Measurements from ENCODE around the gene MNAT1.

MNAT1 gene

DNA sequence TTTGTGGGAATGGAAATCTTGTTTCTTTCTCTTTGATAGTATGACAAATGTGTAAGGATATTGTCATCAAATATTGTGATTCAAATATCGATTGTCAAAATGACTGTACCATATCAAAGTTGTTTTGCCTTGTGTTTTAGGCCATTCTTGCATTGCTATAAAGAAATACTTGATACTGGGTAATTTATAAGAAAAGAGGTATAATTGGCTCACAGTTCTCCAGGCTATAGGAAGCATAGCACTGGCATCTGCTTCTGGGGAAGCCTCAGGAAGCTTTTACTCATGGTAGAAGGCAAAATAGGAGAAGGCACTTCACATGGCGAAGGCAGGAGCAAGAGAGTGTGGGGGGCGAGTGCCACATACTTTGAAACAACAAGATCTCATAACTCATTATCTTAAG lies 238.5 kb downstream of the MNAT1 start:
- no peak for DNase-seq

DNA sequence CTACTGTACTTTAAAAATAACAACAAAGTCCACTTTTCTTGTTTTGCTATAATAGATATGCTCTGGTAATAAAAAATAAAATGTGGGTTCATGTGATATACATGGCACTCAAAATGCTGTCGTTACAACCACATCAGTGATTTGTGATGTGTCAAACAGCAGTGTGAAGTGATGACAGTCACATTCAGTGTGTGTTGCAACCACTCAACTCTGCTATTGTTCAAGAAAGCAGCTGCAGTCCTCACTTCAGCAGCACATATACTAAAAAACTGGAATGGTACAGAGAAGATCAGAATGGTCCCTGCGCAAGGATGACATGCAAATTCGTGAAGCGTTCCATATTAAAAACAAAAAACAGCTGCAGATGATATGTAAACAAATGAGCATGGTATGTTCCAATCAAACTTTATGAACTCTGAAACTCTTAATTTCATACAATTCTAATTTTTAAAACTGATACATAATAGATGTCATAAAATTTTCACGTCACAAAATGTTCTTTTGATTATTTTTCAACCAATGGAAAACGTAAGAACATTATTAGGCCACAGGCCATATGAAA lies 239.6 kb downstream of the MNAT1 start:
- DNase-seq: no peak

DNA sequence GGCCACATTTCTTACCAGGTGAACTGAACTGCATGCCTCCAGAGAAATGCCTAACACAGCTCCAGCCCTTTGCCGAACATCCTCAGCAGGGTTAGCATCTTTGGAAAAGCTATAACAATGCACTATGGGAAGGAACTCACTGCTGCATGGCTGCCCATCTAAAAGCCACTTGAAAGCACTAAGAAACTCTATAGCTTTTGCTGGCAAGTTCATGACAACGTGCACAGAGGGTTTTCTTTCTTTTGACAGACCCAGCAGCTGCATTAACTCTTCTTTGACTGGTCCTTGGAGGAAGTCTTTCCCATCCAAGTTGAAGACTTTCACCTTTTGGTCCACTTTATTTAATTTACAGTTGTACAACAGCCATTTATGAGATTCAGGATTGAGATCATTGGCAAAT lies 241.0 kb downstream of the MNAT1 start:
- no peak for DNase-seq

DNA sequence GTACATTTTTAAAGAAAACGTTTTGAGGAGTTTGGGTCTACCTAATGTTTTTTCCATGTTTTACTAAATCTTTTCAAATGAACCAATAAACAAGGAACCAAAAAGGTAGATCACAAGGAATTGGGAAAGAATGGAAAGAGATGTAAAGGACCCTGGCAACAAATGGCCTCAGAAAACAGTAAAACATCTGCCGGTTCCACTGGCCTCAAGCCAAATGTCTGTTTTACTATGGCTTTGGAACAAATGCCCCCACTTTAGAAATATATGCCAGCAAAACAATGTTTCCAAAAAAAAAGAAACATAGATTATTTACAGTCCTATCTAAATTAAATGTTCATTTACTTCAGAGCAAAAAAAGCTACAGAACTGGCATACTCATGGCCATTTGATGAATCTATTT lies 243.3 kb downstream of the MNAT1 start:
- no peak for DNase-seq

DNA sequence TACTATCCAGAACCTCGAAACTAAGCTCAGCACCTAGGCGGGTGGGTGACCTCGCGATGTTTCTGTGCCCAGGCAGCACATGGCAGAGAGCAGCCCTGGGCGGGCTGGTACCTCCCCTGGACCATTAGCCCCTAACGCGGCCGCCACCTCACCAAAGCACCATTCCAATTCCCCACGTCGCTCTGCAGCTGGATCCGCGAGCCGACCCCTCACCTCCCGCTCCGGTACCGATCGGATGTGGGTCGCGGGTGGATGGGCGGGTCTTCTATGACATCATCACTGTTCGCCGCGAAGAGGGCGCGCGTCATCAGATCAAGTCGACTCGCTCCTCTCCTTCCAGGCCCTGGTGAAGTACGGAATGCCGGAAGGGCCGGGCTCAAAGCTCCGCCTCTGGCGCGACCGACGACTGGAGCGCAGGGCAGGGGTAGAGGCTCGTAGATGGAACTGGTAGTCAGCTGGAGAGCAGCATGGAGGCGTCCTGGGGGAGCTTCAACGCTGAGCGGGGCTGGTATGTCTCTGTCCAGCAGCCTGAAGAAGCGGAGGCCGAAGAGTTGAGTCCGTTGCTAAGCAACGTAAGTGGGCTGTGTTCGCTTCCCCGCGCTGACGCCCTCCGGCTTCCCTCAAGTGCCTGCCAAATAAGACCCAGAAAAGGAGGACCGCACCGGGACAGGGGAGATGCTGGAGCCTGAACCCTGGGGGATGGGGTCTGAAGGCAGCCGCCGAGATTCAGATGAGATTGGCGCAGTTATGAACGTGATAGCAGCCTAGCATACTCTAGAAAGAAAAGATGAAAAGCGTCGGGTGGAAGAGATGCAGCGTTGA lies 246.5 kb downstream of the MNAT1 start, which contains the start of the genes SLC38A6 and TRMT5:
Gene SLC38A6 (plus strand): TSS at position 435 of the 822 bp plus-strand sequence. CDS start 33 bp downstream, at position 468.
Gene TRMT5 (minus strand): TSS at position 269 of the 822 bp plus-strand sequence. CDS start 106 bp downstream, at position 163.
- DNase-seq: peak; percentile 78

DNA sequence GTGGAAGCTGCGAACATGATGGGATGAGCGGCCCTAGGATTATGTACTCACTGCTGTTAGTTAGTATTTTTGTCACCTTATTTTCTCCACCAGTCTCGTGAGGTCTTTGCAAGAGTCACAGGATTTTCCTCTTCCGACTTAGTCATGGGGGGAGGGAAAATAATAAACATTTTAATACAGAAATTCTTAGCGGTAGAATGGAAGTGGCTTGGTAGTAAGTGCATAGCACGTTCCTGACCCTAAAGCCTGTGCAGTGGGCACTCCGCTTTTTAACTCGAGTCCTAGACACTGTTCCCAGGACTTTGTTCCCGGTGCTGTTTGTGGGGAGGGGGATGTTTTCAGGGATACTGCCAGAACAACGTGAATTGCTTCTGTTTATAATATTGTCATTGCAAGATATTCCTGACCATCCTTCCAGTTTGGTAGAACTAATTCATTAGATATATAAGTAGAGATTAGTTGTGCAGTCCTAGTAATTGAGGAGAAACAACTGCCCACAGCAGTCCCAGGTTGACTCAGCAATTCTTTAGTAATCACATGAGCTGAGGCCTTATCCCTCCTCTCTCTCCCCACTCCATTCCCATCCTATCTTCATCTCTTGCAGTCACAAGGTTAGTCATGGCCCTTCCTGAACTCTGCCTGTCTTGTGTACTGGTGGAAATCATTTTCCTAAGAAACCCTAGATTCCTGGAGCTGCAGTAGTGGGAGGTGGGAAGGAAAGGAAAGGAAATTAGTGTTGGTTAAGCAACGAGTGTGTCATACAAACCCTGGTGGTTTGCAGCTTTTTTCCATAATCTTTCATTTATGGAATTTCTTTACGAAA lies 247.3 kb downstream of the MNAT1 start:
- DNase-seq: no peak

DNA sequence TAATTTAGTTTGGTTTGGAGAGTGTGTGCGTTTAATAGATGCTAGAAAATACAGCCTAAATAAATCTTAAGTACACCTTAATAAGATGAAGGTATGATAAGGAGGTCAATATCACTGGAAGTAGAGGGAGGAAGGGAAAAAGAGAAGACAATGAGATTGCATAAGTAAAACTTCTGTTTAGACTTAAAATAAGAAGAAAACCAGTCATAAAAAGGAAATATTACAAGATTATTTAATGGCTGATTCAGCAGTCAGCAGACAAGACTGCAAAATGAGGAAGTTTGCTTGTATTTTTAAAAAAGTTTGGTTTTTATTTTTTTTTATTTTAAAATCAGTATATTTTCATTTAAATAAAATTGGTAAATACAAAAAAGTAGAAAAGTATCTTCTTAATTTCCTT lies 249.6 kb downstream of the MNAT1 start:
- DNase-seq: no peak

DNA sequence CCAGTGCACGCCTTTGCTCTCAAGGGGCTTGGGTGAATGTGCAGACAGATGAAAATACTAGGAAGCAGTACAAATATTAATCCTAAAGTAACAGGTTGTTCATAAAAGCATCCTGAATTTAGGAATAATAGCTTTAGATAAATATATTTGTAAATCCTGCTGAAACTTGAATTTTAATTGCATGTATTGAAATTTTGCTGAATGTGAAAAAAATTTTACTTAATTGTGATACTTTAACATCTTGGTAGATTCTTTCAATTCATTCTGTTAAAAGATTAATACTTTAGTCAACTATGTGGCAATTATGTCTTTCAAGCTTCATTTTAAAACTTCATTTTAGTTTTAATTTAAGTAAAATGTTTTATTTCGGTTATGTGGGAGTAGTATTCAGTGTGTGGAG lies 251.9 kb downstream of the MNAT1 start:
- DNase-seq: no peak

DNA sequence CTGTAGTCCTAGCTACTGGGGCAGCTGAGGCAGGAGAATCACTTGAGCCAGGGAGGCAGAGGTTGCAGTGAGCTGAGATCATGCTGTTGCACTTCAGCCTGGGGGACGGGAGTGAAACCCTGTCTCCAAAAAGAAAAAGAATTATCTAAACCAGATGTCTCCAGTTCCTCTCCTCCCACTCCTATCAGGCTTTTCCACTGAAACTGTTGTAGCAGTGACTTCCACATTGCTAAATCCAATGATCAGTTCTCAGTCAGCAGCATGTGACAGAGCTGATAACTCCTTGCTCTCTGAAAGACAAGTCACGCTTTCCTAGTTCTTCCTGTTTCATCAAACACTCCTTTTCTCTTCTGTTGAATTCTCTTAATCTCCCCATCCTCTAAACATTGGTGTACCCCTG lies 255.0 kb downstream of the MNAT1 start:
- no peak for DNase-seq

DNA sequence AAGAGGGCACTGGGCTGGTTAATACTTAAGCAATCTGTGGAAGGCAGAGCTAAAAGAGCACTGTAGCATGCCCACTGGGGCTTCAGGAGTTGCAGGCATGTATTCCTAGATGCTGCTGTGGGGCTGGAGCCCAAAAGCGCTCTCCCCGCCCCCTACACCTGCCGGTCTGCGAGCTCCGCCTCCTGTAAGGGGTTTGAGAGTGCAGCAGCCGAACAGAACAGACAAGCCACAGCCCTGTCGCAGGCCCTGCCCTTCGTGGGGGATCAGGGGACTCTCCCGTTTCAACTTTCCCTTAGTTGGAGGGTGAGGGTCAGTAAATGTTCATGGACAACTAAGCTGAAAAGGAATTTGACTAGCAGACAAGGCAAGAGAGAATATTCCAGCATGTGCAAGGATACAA lies 264.1 kb downstream of the MNAT1 start:
- DNase-seq: no peak

DNA sequence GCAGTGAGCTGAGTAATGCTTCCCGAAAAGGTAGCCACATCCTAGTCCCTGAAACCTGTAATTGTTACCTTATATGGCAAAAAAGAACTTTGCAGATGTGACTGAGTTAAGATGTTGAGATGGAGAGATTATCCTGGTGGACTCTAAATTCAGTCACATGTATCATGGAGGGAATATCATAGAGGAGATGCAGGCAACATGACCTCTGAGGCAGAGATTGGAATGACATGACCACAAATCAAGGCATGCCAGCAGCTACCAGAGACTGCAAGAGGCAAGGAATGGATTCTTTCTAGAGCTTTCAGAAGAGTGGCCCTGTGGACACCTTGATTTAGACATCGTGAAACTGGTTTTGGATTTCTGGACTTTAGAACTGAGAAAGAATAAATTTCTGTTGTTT lies 265.0 kb downstream of the MNAT1 start:
- no peak for DNase-seq

DNA sequence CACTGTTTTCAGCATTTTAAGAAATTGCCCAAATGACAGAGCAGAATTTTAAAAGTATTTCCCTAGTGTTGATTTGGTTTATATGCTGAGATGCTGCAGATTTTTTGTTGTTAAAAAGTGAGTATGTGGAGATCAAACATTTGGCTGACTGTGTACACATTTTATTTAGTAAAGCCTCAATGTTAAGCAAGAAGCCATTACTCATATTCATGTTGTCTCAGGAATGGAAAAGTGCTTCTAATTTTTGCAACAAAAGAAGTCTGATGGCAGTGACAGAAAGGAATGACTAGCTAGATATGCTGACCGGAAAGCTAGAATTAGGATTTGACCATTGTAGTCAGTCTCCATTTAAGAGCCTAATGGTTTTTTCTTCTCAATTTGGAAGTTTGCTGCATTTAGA lies 269.0 kb downstream of the MNAT1 start:
- no peak for DNase-seq

DNA sequence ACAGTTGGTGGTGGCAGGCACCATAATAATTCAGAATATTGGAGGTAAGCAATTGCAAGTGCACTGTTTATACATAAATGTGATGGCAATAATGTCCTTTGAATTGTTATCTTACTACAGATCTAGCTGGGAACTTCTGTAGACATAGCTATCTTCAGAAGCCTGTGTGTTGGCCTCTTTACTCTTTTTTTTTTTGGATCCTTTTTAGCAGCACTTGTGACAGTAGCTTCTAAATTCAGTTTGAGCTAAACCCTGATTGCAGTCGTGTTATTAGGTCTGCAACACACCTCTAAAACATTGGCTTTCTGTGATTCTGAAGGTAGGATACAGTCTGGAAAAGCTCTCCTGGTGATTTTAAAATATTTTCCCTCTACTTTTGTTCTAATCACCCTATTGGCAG lies 285.0 kb downstream of the MNAT1 start:
- no peak for DNase-seq

All from NCI-H2081 treated with DMSO at 0.1 percent for 48 hours (cell line).